OCI-LY1 (cell line): Measurements from ENCODE around the gene IFRD2.

Source experiments
- H2AFZ ChIP-seq: fragments of 200-600 bp; sonication (generic), shearing (Covaris generic); 2 replicates; pipeline ENCODE4 v1.6.0; 2014; ENCODE audit warnings: antibody characterized with exemption, mild to moderate bottlenecking, low read length
- H3F3A ChIP-seq: fragments of 200-600 bp; sonication (generic), shearing (Covaris generic); 2 replicates; pipeline ENCODE4 v1.6.0; 2014; ENCODE audit warnings: mild to moderate bottlenecking, antibody characterized with exemption, low read length, moderate library complexity; ENCODE audit not compliant: insufficient read depth
- H3K27ac ChIP-seq: fragments of 200-600 bp; sonication (generic); 2 replicates; pipeline ENCODE4 v1.5.1; 2014; ENCODE audit warnings: low read length, mixed run types, mild to moderate bottlenecking, low read depth; ENCODE audit not compliant: poor library complexity, severe bottlenecking
- H3K27me3 ChIP-seq: fragments of 200-600 bp; sonication (generic); 2 replicates; pipeline ENCODE4 v1.6.0; 2014; ENCODE audit warnings: antibody characterized with exemption, mild to moderate bottlenecking, low read length, moderate library complexity; ENCODE audit not compliant: insufficient read depth
- H3K36me3 ChIP-seq: fragments of 200-600 bp; sonication (generic); 2 replicates; pipeline ENCODE4 v1.6.1; 2014; ENCODE audit warnings: mild to moderate bottlenecking, antibody characterized with exemption, low read length, moderate library complexity, mixed read lengths; ENCODE audit not compliant: insufficient read depth
- H3K4me1 ChIP-seq: fragments of 200-600 bp; sonication (generic); 2 replicates; pipeline ENCODE4 v1.5.1; 2014; ENCODE audit warnings: mild to moderate bottlenecking, low read length, moderate library complexity; ENCODE audit not compliant: insufficient read depth, severe bottlenecking
- H3K4me2 ChIP-seq: fragments of 200-600 bp; sonication (generic), shearing (Covaris generic); 2 replicates; pipeline ENCODE4 v1.6.1; 2014; ENCODE audit warnings: low read length
- H3K4me3 ChIP-seq: fragments of 200-600 bp; sonication (generic); 2 replicates; pipeline ENCODE4 v1.5.1; 2014; ENCODE audit warnings: low read length, low read depth, mild to moderate bottlenecking, mixed read lengths; ENCODE audit not compliant: poor library complexity, severe bottlenecking
- H3K79me2 ChIP-seq: fragments of 200-600 bp; shearing (Covaris generic); 2 replicates; pipeline ENCODE4 v1.6.1; 2016; ENCODE audit warnings: mixed run types, low read length, mixed read lengths; ENCODE audit not compliant: insufficient read depth
- H3K9ac ChIP-seq: fragments of 200-600 bp; sonication (generic), shearing (Covaris generic); 2 replicates; pipeline ENCODE4 v1.6.1; 2014; ENCODE audit warnings: mild to moderate bottlenecking, low read length, mixed read lengths
- H3K9me2 ChIP-seq: fragments of 200-600 bp; sonication (generic), shearing (Covaris generic); 2 replicates; pipeline ENCODE4 v1.6.1; 2014; ENCODE audit warnings: low read depth, mild to moderate bottlenecking, low read length, mixed read lengths
- H3K9me3 ChIP-seq: fragments of 200-600 bp; shearing (Covaris generic); 2 replicates; pipeline ENCODE4 v1.6.1; 2014; ENCODE audit warnings: low read length, mixed read lengths
- H4K20me1 ChIP-seq: fragments of 200-600 bp; sonication (generic), shearing (Covaris generic); 2 replicates; pipeline ENCODE4 v1.6.0; 2016; ENCODE audit warnings: mild to moderate bottlenecking, low read length; ENCODE audit not compliant: insufficient read depth
- CTCF ChIP-seq: fragments of 200-600 bp; sonication (generic), shearing (Covaris generic); IDR thresholded peaks from 2 replicates; pipeline ENCODE4 v1.5.1; 2017; ENCODE audit warnings: mild to moderate bottlenecking, antibody characterized with exemption, low read length, moderate library complexity, mixed read lengths
- EZH2 ChIP-seq: fragments of 200-600 bp; sonication (generic), shearing (Covaris generic); IDR thresholded peaks from 2 replicates; pipeline ENCODE4 v1.8.0; 2017; ENCODE audit warnings: borderline replicate concordance, mixed run types, mild to moderate bottlenecking, antibody characterized with exemption, low read length, moderate library complexity, mixed read lengths

Gene IFRD2

GRCh38 chr3:50319894-50320625 is 27.8 kb upstream of the IFRD2 start:
- peak overlapping the region; percentile 76 for H3K9ac ChIP-seq
- H2AFZ ChIP-seq, result no peak overlapping the region
- H3K27ac ChIP-seq, result no peak overlapping the region
- H3K36me3 ChIP-seq, result peaks cover 3% of the 10 kb centered on the region; the same call in 1 of the 2 replicates
- no peaks in the 10 kb centered on the region for H3K9me3 ChIP-seq
- H3K4me2 ChIP-seq, result peak overlapping the region; percentile 90
- no peaks in the 10 kb centered on the region for H3K9me2 ChIP-seq
- H3K27me3 ChIP-seq, result no peaks in the 10 kb centered on the region
- no peaks in the 10 kb centered on the region for H4K20me1 ChIP-seq
- H3K4me3 ChIP-seq, result peak overlapping the region; percentile 84
- H3K4me1 ChIP-seq, result peaks cover 53% of the 10 kb centered on the region
- no peaks in the 10 kb centered on the region for H3K79me2 ChIP-seq
- TF ChIP-seq CTCF (peak; percentile 6; the same call in 1 of the 2 replicates), EZH2 (no peak)
- no peaks in the 10 kb centered on the region for H3F3A ChIP-seq

- Histone ChIP-seq H3K36me3 (no peaks in the 10 kb centered on the region), H4K20me1 (no peaks in the 10 kb centered on the region), H3K9ac (no peak overlapping the region; the same call in 1 of the 2 replicates), H3K4me2 (peak overlapping the region; percentile 48), H2AFZ (no peak overlapping the region), H3K27me3 (no peaks in the 10 kb centered on the region), H3K9me2 (no peaks in the 10 kb centered on the region), H3K79me2 (no peaks in the 10 kb centered on the region), H3K27ac (peak overlapping the region; percentile 69), H3K9me3 (no peaks in the 10 kb centered on the region), H3F3A (no peaks in the 10 kb centered on the region), H3K4me3 (peak overlapping the region; percentile 24), H3K4me1 (peaks cover 53% of the 10 kb centered on the region)
- TF ChIP-seq CTCF (no peak), EZH2 (no peak)
Observed at GRCh38 chr3:50319181-50319893, 27.1 kb upstream of the IFRD2 start.

- Histone ChIP-seq H3F3A (no peaks in the 10 kb centered on the region), H4K20me1 (no peaks in the 10 kb centered on the region), H2AFZ (no peak overlapping the region), H3K4me2 (peak overlapping the region; percentile 48), H3K9ac (no peak overlapping the region; the same call in 1 of the 2 replicates), H3K4me3 (peak overlapping the region; percentile 24), H3K27ac (peak overlapping the region; percentile 69), H3K9me2 (no peaks in the 10 kb centered on the region), H3K4me1 (peaks cover 53% of the 10 kb centered on the region), H3K27me3 (no peaks in the 10 kb centered on the region), H3K9me3 (no peaks in the 10 kb centered on the region), H3K36me3 (no peaks in the 10 kb centered on the region), H3K79me2 (no peaks in the 10 kb centered on the region)
- TF ChIP-seq EZH2 (no peak), CTCF (no peak)
Observed at GRCh38 chr3:50318615-50319014, 26.4 kb upstream of the IFRD2 start.
